Mesenchymal stem cell (in vitro differentiated cells and primary cell): ENCODE measurements around the gene DPP6.

Experiments
- DNase-seq: peaks from one replicate; pipeline ENCODE4 v3.0.0-alpha.2; 2013
- H2AFZ ChIP-seq: one replicate; pipeline ENCODE4 v1.6.1; 2013; ENCODE audit warnings: low read depth, mild to moderate bottlenecking, control low read depth, inconsistent platforms, low read length, moderate library complexity
- H2AK5ac ChIP-seq: 2 replicates; pipeline ENCODE4 v1.6.1; 2013; ENCODE audit warnings: low read length, moderate library complexity, mild to moderate bottlenecking, inconsistent platforms; ENCODE audit not compliant: severe bottlenecking
- H2BK120ac ChIP-seq: one replicate; pipeline ENCODE4 v1.6.1; 2013; ENCODE audit warnings: low read depth, mild to moderate bottlenecking, inconsistent platforms, low read length, moderate library complexity
- H2BK12ac ChIP-seq, 2 experiments: one replicate each; pipeline ENCODE4 v1.6.1; 2013; ENCODE audit warnings: inconsistent platforms in 2 of 2, low read length in 2 of 2, mild to moderate bottlenecking in 2 of 2, moderate library complexity in 2 of 2, control low read depth in 1 of 2
- H2BK15ac ChIP-seq: one replicate; pipeline ENCODE4 v1.6.1; 2013; ENCODE audit warnings: mild to moderate bottlenecking, low read depth, inconsistent platforms; ENCODE audit not compliant: poor library complexity, severe bottlenecking
- H2BK5ac ChIP-seq: 2 replicates; pipeline ENCODE4 v1.6.1; 2013; ENCODE audit warnings: low read depth, mild to moderate bottlenecking, low read length, control low read depth, inconsistent platforms; ENCODE audit not compliant: poor library complexity, severe bottlenecking
- H3K14ac ChIP-seq, 2 experiments: one replicate each; pipeline ENCODE4 v1.6.1; 2013; ENCODE audit warnings: inconsistent platforms in 2 of 2, low read length in 2 of 2, control low read depth in 1 of 2, mild to moderate bottlenecking in 1 of 2, moderate library complexity in 1 of 2
- H3K18ac ChIP-seq, 2 experiments: one replicate each; pipeline ENCODE4 v1.6.1; 2013; ENCODE audit warnings: inconsistent platforms in 2 of 2, low read length in 2 of 2, control low read depth in 1 of 2, low read depth in 1 of 2, mild to moderate bottlenecking in 1 of 2
- H3K23ac ChIP-seq, 2 experiments: one replicate each; pipeline ENCODE4 v1.6.1; 2013; ENCODE audit warnings: inconsistent platforms in 2 of 2, low read length in 2 of 2, mild to moderate bottlenecking in 2 of 2, moderate library complexity in 2 of 2, control low read depth in 1 of 2
- H3K27ac ChIP-seq: 2 replicates; pipeline ENCODE4 v1.5.1; 2013; ENCODE audit warnings: mild to moderate bottlenecking, moderate library complexity, low read length, control low read depth, inconsistent platforms; ENCODE audit not compliant: poor library complexity, severe bottlenecking
- H3K27me3 ChIP-seq, 2 experiments: 2 replicates each; pipeline versions ENCODE4 v1.6.1 to v1.7.0; 2013; ENCODE audit warnings: low read length in 2 of 2, mild to moderate bottlenecking in 2 of 2, moderate library complexity in 2 of 2, control low read depth in 1 of 2, inconsistent platforms in 1 of 2; ENCODE audit not compliant: control insufficient read depth in 1 of 2, insufficient read depth in 1 of 2
- H3K36me3 ChIP-seq, 2 experiments: 2 replicates each; pipeline versions ENCODE4 v1.6.1 to v1.7.0; 2013; ENCODE audit warnings: low read length in 2 of 2, control low read depth in 1 of 2, inconsistent platforms in 1 of 2, low read depth in 1 of 2, mild to moderate bottlenecking in 1 of 2; ENCODE audit not compliant: insufficient read depth in 2 of 2, control insufficient read depth in 1 of 2
- H3K4ac ChIP-seq, 2 experiments: one replicate each; pipeline ENCODE4 v1.6.1; 2013; ENCODE audit warnings: inconsistent platforms in 2 of 2, low read length in 2 of 2, mild to moderate bottlenecking in 2 of 2, moderate library complexity in 2 of 2, control low read depth in 1 of 2, low read depth in 1 of 2
- H3K4me1 ChIP-seq: 2 replicates; pipeline ENCODE4 v1.6.1; 2013; ENCODE audit warnings: low read depth, low read length, control low read depth; ENCODE audit not compliant: control insufficient read depth, insufficient read depth
- H3K4me2 ChIP-seq: 2 replicates; pipeline ENCODE4 v1.6.1; 2013; ENCODE audit warnings: low read length, mild to moderate bottlenecking, inconsistent platforms; ENCODE audit not compliant: poor library complexity, severe bottlenecking
- H3K4me3 ChIP-seq, 2 experiments: 2 replicates each; pipeline versions ENCODE4 v1.5.1 to v1.7.0; 2013; ENCODE audit warnings: low read length in 2 of 2, mild to moderate bottlenecking in 2 of 2, control low read depth in 1 of 2, low read depth in 1 of 2; ENCODE audit not compliant: insufficient read depth in 1 of 2
- H3K79me1 ChIP-seq: replicated peaks from 2 replicates; pipeline ENCODE4 v1.6.1; 2013; ENCODE audit warnings: mild to moderate bottlenecking, control low read depth, low read length, inconsistent platforms; ENCODE audit not compliant: poor library complexity, severe bottlenecking
- H3K9ac ChIP-seq: 2 replicates; pipeline ENCODE4 v1.7.0; 2013; ENCODE audit warnings: mild to moderate bottlenecking, low read length, moderate library complexity
- H3K9me3 ChIP-seq: 2 replicates; pipeline ENCODE4 v1.7.0; 2013; ENCODE audit warnings: mild to moderate bottlenecking, low read length; ENCODE audit not compliant: control insufficient read depth
- H4K8ac ChIP-seq: one replicate; pipeline ENCODE4 v1.6.1; 2013; ENCODE audit warnings: inconsistent platforms, mild to moderate bottlenecking, low read length, moderate library complexity
- H4K91ac ChIP-seq: one replicate; pipeline ENCODE4 v1.6.1; 2013; ENCODE audit warnings: mild to moderate bottlenecking, low read length, inconsistent platforms
- WGBS: methylation state at CpG from one replicate; pipeline ENCODE4 v1.1.7; 2013; ENCODE audit warnings: mixed read lengths; 5-methylcytosine and 5-hydroxymethylcytosine counted together

Gene DPP6

DNA sequence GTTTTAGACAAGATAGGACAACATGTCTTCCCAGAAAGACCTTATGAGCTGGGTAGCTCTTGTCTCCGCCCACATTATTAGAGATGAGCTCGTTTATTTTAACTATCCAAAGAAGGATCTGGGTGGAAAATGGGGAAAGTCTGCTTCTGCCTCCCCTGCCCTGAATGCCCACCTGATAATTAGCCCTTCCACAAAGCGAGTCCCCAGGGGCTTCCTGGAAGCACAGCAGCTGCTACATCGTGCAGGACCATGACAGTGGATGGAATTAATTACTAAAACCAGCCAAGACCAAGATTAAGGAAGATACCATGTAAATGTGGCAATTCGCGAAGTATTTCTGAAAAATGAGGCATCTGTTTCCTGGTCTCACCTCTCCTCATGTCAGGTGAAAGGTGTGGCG, 576.4 kb downstream of the DPP6 start:
- Histone ChIP-seq H4K8ac (no peak overlapping the region), H3K36me3 (no peaks in the 10 kb centered on the region), H3K27me3 (no peaks in the 10 kb centered on the region), H2AK5ac (no peak overlapping the region), H3K4me2 (no peak overlapping the region), H3K4me1 (no peaks in the 10 kb centered on the region), H3K23ac (no peak overlapping the region), H2BK15ac (no peak overlapping the region), H3K4me3 (no peak overlapping the region), H2BK120ac (no peak overlapping the region), H2BK5ac (no peak overlapping the region), H3K79me1 (no peaks in the 10 kb centered on the region), H3K14ac (no peak overlapping the region), H3K9me3 (peaks cover 7% of the 10 kb centered on the region), H2BK12ac (no peak overlapping the region), H3K4ac (no peak overlapping the region), H3K18ac (no peak overlapping the region), H3K9ac (no peak overlapping the region), H2AFZ (no peak overlapping the region), H4K91ac (no peak overlapping the region), H3K27ac (no peak overlapping the region)
- no peak for DNase-seq
- 37% methylated on average over 6 of the region's 7 CpGs for WGBS

DNA sequence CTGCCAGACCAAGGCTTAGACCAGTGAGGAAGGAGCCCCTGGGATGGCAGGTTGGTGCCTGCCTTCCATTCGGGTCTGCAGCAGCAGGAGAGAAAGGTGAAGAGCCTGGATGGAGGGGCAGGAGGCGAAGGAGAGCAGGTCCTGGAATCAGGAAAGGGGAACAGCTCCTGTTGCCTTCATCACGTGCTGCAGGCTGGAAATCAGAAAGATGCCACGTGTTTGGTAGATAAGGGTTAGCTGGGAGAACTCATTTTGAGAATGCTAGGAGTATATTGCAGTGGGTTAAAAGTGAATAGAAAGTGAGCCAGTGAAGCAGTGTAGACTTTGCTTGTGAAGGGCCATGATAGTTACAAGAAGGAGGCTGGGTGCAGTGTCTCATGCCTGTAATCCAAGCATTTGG, 579.0 kb downstream of the DPP6 start:
- Histone ChIP-seq H2BK15ac (no peak overlapping the region), H2AK5ac (no peak overlapping the region), H3K4me3 (no peak overlapping the region), H4K8ac (no peak overlapping the region), H2BK120ac (no peak overlapping the region), H2AFZ (no peak overlapping the region), H3K9ac (no peak overlapping the region), H4K91ac (no peak overlapping the region), H2BK5ac (no peak overlapping the region), H2BK12ac (no peak overlapping the region), H3K79me1 (no peaks in the 10 kb centered on the region), H3K4ac (no peak overlapping the region), H3K23ac (no peak overlapping the region), H3K27me3 (no peaks in the 10 kb centered on the region), H3K4me1 (no peaks in the 10 kb centered on the region), H3K4me2 (no peak overlapping the region), H3K27ac (no peak overlapping the region), H3K9me3 (peaks cover 12% of the 10 kb centered on the region), H3K18ac (no peak overlapping the region), H3K14ac (no peak overlapping the region), H3K36me3 (no peaks in the 10 kb centered on the region)
- WGBS: 44% methylated on average over 4 of the region's 4 CpGs
- DNase-seq: no peak

DNA sequence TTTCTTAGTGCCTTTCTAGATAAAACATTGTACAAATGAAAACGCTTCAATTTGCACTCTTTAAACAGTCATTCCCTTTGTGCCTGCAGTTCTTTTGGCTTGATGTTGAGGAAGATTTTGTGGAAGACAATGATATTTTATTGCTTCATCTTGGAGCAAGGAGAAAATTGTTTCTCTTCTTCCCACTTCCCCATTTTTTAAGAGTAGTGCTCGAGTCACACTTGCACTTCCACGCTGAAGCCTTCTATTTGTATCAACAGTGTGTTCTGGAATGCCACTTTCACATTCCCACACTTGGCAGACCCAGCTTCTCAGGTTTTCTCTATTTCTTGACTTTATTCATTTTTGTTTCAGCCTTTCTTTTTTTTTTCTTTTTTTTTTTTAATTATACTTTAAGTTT, 581.4 kb downstream of the DPP6 start:
- Histone ChIP-seq H3K18ac (no peak overlapping the region), H4K91ac (no peak overlapping the region), H2AFZ (no peak overlapping the region), H3K27me3 (no peaks in the 10 kb centered on the region), H2BK5ac (no peak overlapping the region), H2BK12ac (no peak overlapping the region), H3K9me3 (peaks cover 22% of the 10 kb centered on the region), H3K9ac (no peak overlapping the region), H2AK5ac (no peak overlapping the region), H3K79me1 (no peaks in the 10 kb centered on the region), H3K4me3 (no peak overlapping the region), H3K27ac (no peak overlapping the region), H3K23ac (no peak overlapping the region), H2BK15ac (no peak overlapping the region), H2BK120ac (no peak overlapping the region), H3K4me2 (no peak overlapping the region), H3K36me3 (no peaks in the 10 kb centered on the region), H3K4me1 (no peaks in the 10 kb centered on the region), H4K8ac (no peak overlapping the region), H3K4ac (no peak overlapping the region), H3K14ac (no peak overlapping the region)
- no peak for DNase-seq
- WGBS: 85% methylated on average over 3 of the region's 3 CpGs

DNA sequence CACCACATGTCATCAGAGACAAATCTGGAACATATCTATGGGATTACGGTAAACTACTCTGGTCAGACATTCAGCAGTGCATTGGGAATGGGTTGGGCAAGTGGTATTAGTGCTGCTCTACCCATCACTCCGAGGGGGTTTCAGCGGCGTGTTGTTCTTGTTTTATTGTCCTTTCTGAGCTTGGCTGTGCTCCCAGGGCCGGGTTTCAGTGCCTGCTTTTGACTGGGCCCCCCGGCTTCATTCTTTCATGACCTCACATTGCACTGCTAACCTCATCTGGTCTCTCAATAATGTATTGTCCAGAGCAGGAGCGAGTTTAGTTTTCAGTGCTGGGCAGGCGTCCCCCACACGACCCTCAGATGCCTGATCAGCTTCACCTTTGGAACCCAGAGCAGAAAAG, 586.1 kb downstream of the DPP6 start:
- H3K4me1 ChIP-seq: no peaks in the 10 kb centered on the region
- 75% methylated on average over 9 of the region's 9 CpGs for WGBS

More for the DNA sequence above, 586.1 kb downstream of the DPP6 start:
- H2BK12ac ChIP-seq: no peak overlapping the region
- H3K9ac ChIP-seq: no peak overlapping the region
- H3K23ac ChIP-seq: no peak overlapping the region
- no peak overlapping the region for H2BK5ac ChIP-seq
- H4K8ac ChIP-seq: no peak overlapping the region
- no peak overlapping the region for H3K4me2 ChIP-seq
- H3K36me3 ChIP-seq: no peaks in the 10 kb centered on the region
- H3K27me3 ChIP-seq: no peaks in the 10 kb centered on the region
- H3K27ac ChIP-seq: no peak overlapping the region
- H3K79me1 ChIP-seq: no peaks in the 10 kb centered on the region
- DNase-seq: no peak
- H3K9me3 ChIP-seq: peaks cover 23% of the 10 kb centered on the region
- H3K4ac ChIP-seq: no peak overlapping the region
- H3K14ac ChIP-seq: no peak overlapping the region
- H3K18ac ChIP-seq: no peak overlapping the region
- H4K91ac ChIP-seq: no peak overlapping the region
- H2BK120ac ChIP-seq: no peak overlapping the region
- no peak overlapping the region for H2BK15ac ChIP-seq
- no peak overlapping the region for H2AFZ ChIP-seq
- no peak overlapping the region for H2AK5ac ChIP-seq
- H3K4me3 ChIP-seq: no peak overlapping the region
